Right cardiac atrium (tissue), 5 donors: ENCODE results near the gene EDC3. TPM values are rescaled to one million over a fixed set of nuclear protein-coding genes. Genes with fewer than 3 reads are reported as not detected.

ENCODE experiments used
- ATAC-seq, 2 donors: fragments of 200-7000 bp; cut with Tn5 transposase; one replicate each; pipeline versions ENCODE4 v1.8.0 to v1.9.1; 2020; ENCODE audit warnings: moderate library complexity in 2 of 2, mild to moderate bottlenecking in 1 of 2
- DNase-seq, 3 donors: peaks; one replicate each; pipeline ENCODE4 v3.0.0-alpha.2; 2020
- H3K27ac ChIP-seq: one replicate; pipeline ENCODE4 v1.5.1; 2013; ENCODE audit warnings: mild to moderate bottlenecking, low read length, control low read depth, moderate library complexity
- H3K27me3 ChIP-seq: one replicate; pipeline ENCODE4 v1.6.1; 2013; ENCODE audit not compliant: control insufficient read depth, insufficient read depth
- H3K4me1 ChIP-seq: one replicate; pipeline ENCODE4 v1.6.1; 2013; ENCODE audit warnings: low read length; ENCODE audit not compliant: control insufficient read depth, insufficient read depth
- H3K4me3 ChIP-seq: one replicate; pipeline ENCODE4 v1.5.1; 2013; ENCODE audit warnings: low read length, control low read depth
- H3K9me3 ChIP-seq: one replicate; pipeline ENCODE4 v1.6.1; 2013; ENCODE audit warnings: low read length; ENCODE audit not compliant: control insufficient read depth
- WGBS: extraction: QIAGEN DNeasy Blood & Tissue Kit; methylation state at CpG from one replicate; pipeline ENCODE4 v1.1.7; 2013; 5-methylcytosine and 5-hydroxymethylcytosine counted together
- intact Hi-C, 4 donors: fragments of 100-400 bp; cut with DNase I; formaldehyde crosslinking; loops; one replicate each; pipeline versions ENCODE4 v1.11.0 to v1.14.0; 2022 to 2023
- polyA plus RNA-seq: library from polyadenylated mRNA; stranded (reverse); fragments of 200-250 nt; gene quantifications from one replicate; pipeline ENCODE4 v1.2.3, GENCODE V29; 2013
- total RNA-seq, 4 donors: library from RNA; stranded (reverse); fragmentation: NEBNext Ultra II Directional; extraction: Animal tissue kit (Norgen Biotek cat#: 25700); gene quantifications; one replicate each; pipeline ENCODE4 v1.2.1, GENCODE V29; 2021
- donor health status: healthy with polysubstance abuse.
- donor health status: DM: no; HTN: yes; CAD: no.
- donor health status: DM: no; HTN: no; CAD: no.
- donor health status: DM: no; HTN: yes; CAD: no; lungs with severe emphysema.
- donor health status: DM: yes; HTN: yes; CAD: no.

Gene EDC3
- total and polyA plus RNA-seq, 5 donors, result 8.6 to 19.7 (median 15.4) TPM

DNA sequence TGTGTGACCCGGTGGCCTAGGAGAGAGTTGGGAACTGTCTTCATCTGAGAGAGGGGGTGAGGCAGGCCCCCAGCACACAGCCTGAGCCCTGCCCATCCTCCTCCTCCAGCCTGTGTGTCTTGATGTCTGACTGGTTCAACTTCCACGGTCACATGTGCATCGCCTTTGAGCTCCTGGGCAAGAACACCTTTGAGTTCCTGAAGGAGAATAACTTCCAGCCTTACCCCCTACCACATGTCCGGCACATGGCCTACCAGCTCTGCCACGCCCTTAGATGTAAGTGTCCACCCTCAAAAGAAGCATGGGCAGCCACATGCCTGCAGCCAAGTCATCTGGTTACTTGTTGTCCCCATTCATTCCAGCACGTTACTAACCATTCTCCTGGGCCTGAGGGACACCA, 70.1 kb downstream of the EDC3 start:
- Histone ChIP-seq H3K27ac (no peak overlapping the region), H3K9me3 (no peaks in the 10 kb centered on the region), H3K4me1 (no peaks in the 10 kb centered on the region), H3K4me3 (no peak overlapping the region), H3K27me3 (no peaks in the 10 kb centered on the region)
- peak in 2 of 3 donors; percentile 3 to 33 for DNase-seq
- WGBS, result 84% methylated on average over 6 of the region's 6 CpGs
- ATAC-seq, result no peak
- intact Hi-C loops, result loop anchor here in 2 of 4 donors (10.0 kb wide), 1 partner anchor 251 kb away; no protein-coding TSS in a partner anchor

DNA sequence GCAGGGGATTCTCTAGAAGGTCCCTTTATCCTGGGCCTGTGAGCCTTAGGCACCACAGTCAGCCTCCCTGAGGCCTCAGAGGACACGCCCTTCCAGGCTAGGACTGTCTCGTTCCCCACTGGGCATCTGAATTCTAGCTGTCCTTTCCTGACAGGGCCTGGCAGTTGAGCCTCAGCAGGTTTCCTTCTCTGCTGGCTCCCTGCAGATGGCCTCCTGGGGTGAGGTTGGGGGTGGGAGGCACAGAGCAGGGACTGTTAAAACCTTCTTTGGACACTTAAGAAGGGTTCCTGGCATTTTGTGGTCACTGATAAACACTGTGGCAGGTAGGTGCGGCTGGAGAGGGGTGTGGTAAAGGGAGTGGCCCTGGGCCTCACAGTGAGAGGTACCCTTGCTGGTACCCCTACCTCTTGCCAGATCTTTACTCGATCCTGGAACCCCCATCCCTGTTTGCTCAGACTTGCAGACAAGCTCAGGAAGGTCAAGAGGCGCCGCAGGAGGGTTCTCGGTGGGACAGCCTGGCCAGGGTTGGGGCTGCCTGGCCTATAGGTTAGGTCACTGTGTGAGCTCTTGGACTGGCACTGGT, 71.7 kb downstream of the EDC3 start:
- Histone ChIP-seq H3K27ac (no peak overlapping the region), H3K4me1 (no peaks in the 10 kb centered on the region), H3K27me3 (no peaks in the 10 kb centered on the region), H3K4me3 (no peak overlapping the region), H3K9me3 (no peaks in the 10 kb centered on the region)
- intact Hi-C loops, result loop anchor here in 2 of 4 donors (10.0 kb wide), 1 partner anchor 249 kb away; no protein-coding TSS in a partner anchor
- WGBS, result 78% methylated on average over 7 of the region's 7 CpGs
- DNase-seq (peak in 2 of 3 donors; percentile 6 to 32), ATAC-seq (no peak)

DNA sequence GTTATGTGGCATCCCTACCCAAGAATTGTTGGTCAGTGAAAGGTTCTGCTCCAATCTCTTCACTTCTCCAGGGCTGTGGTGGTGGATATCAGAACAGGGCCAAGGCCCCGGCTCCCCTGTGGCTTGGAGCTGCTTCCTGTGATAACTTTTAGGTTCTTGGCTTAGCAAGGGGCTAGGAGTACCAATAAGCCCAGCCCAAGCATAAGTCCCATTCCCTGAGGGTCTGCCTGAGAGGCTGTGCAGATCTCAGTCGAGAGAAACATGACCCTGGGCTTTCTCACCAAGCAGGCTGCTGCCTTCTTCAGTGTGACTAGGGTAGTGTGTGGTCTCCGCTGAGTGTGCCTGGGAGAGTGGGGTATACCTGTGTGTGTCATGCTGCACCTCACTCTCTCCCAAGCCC, 73.1 kb downstream of the EDC3 start:
- Histone ChIP-seq H3K27me3 (no peaks in the 10 kb centered on the region), H3K4me1 (peaks cover 2% of the 10 kb centered on the region), H3K9me3 (no peaks in the 10 kb centered on the region), H3K4me3 (no peak overlapping the region), H3K27ac (no peak overlapping the region)
- 82% methylated on average over 3 of the region's 3 CpGs for WGBS
- intact Hi-C loops, result loop anchor here in 2 of 4 donors (10.0 kb wide), 1 partner anchor 248 kb away; no protein-coding TSS in a partner anchor
- DNase-seq, result no peak
- no peak for ATAC-seq

GRCh38 chr15:74621936-74622335, 73.9 kb downstream of the EDC3 start:
- DNase-seq (peak in 2 of 3 donors; percentile 28 to 47), ATAC-seq (no peak)
- Histone ChIP-seq H3K9me3 (no peaks in the 10 kb centered on the region), H3K27ac (no peak overlapping the region), H3K4me1 (peaks cover 4% of the 10 kb centered on the region), H3K4me3 (no peak overlapping the region), H3K27me3 (no peaks in the 10 kb centered on the region)
- WGBS, result 84% methylated on average over 21 of the region's 21 CpGs
- intact Hi-C loops, result loop anchor here in 2 of 4 donors (10.0 kb wide), 1 partner anchor 247 kb away; no protein-coding TSS in a partner anchor

DNA sequence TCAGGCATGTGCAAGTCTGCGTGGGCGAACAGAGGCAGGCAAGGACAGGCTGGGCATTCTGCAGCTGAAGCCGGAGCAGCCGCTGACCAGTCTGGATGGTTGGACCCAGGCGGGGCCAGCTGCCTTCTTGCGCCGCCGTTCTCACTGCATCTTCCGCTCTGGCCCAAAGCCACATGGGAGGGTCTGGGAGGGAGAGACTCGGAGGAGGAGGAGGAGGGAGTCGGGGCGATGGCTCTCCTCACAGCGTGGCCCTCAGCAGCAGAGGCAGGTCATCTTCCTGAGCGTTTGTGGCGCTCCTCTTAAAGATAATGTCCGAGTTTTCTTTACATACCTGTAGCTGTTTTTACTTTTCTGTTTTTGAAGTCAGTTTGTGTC, 74.3 kb downstream of the EDC3 start:
- intact Hi-C loops, result loop anchor here in 2 of 4 donors (10.0 kb wide), 1 partner anchor 247 kb away; no protein-coding TSS in a partner anchor
- H3K27ac ChIP-seq, result no peak overlapping the region
- H3K9me3 ChIP-seq, result no peaks in the 10 kb centered on the region
- DNase-seq, result peak in 2 of 3 donors; percentile 39 to 62
- WGBS, result 74% methylated on average over 16 of the region's 16 CpGs
- peak in 1 of 2 donors; percentile 3 for ATAC-seq
- peaks cover 4% of the 10 kb centered on the region for H3K4me1 ChIP-seq
- H3K4me3 ChIP-seq, result no peak overlapping the region
- H3K27me3 ChIP-seq, result no peaks in the 10 kb centered on the region

GRCh38 chr15:74620636-74621545, 74.9 kb downstream of the EDC3 start:
- DNase-seq, result peak in 2 of 3 donors; percentile 59 to 82
- H3K4me3 ChIP-seq, result no peak overlapping the region
- intact Hi-C loops, result loop anchor here in 2 of 4 donors (10.0 kb wide), 1 partner anchor 246 kb away; no protein-coding TSS in a partner anchor
- no peak overlapping the region for H3K27ac ChIP-seq
- H3K27me3 ChIP-seq, result no peaks in the 10 kb centered on the region
- H3K9me3 ChIP-seq, result no peaks in the 10 kb centered on the region
- peak; percentile 28 to 31 for ATAC-seq
- peaks cover 4% of the 10 kb centered on the region for H3K4me1 ChIP-seq
- 57% methylated on average over 23 of the region's 23 CpGs for WGBS

- Histone ChIP-seq H3K4me3 (no peak overlapping the region), H3K27ac (no peak overlapping the region), H3K4me1 (peaks cover 4% of the 10 kb centered on the region), H3K9me3 (no peaks in the 10 kb centered on the region), H3K27me3 (no peaks in the 10 kb centered on the region)
- 90% methylated on average over 27 of the region's 27 CpGs for WGBS
- DNase-seq (peak; percentile 12 to 57 (median 54)), ATAC-seq (no peak)
- intact Hi-C loops, result loop anchor here in 2 of 4 donors (5.0 to 10.0 kb wide), 4 partner anchors 73 to 245 kb away; partner anchors contain the start of genes ARID3B (in 1 of the 2) and UBL7 (in 1 of the 2)
Observed at GRCh38 chr15:74619916-74620635, 75.7 kb downstream of the EDC3 start.

DNA sequence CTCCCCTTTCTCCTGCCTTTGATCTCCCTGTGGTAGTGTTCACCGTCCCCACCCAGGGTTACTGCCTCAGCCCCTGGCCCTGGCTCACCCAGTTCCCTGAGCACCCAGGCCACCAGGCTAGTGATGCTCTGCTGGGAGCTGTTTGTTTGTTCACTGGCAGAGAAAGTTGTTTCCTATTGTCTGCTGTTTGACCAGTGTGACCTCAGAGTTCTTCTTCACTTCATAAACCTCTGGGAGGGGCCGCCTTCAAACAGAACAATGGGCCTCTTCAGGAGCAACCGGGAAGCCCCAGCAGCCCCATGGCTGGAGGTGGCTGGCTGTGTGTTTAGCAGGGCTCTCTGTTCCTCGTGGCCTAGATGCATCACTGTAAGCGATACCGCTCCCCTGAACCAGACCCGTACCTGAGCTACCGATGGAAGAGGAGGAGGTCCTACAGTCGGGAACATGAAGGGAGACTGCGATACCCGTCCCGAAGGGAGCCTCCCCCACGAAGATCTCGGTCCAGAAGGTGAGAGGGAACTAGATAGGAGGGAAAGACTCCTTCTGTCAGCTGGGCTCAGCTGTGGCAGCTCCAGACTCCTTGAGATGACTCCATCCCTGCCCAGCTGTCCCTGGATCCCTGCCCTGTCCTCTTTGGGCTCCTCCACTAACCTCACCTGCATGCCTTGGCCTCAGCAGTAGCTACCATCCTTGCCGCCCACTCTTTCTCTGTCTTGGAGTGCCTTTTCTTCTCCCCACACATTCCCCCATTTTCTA, 76.8 kb downstream of the EDC3 start:
- no peak overlapping the region for H3K27ac ChIP-seq
- peak in 2 of 3 donors; percentile 9 to 34 for DNase-seq

DNA sequence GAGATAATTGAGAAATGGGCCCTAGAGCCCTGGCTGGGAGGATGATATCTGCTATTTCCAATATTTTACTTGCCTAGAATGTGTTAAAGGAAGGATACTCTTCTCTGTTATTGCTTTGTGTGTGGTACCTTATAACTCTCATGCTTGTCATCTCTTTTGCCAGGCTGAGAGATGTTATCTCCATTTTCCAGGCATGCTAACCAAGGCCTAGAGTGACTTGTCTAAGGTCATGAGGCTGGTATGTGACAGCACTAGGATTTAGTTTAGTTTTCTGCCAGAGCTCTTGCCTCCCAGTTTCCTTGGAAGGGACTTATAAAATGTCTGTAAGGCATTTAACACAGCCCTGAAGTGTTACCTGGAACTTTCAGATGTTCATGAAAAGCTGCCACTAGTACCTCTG, 78.8 kb downstream of the EDC3 start:
- Histone ChIP-seq H3K27ac (peak overlapping the region; percentile 55), H3K27me3 (no peaks in the 10 kb centered on the region), H3K4me3 (peak overlapping the region; percentile 89), H3K9me3 (no peaks in the 10 kb centered on the region), H3K4me1 (peaks cover 4% of the 10 kb centered on the region)
- ATAC-seq, result no peak
- intact Hi-C loops, result loop anchor here in 2 of 4 donors (5.0 to 10.0 kb wide), 3 partner anchors 70 to 152 kb away; partner anchors contain the start of genes ARID3B (in 1 of the 2) and UBL7 (in 1 of the 2)
- DNase-seq, result no peak

More for the DNA sequence above, 76.8 kb downstream of the EDC3 start:
- Histone ChIP-seq H3K4me3 (no peak overlapping the region), H3K9me3 (no peaks in the 10 kb centered on the region), H3K4me1 (peaks cover 4% of the 10 kb centered on the region), H3K27me3 (no peaks in the 10 kb centered on the region)
- ATAC-seq, result no peak
- intact Hi-C loops, result loop anchor here in 2 of 4 donors (5.0 to 10.0 kb wide), 3 partner anchors 72 to 154 kb away; partner anchors contain the start of genes ARID3B (in 1 of the 2) and UBL7 (in 1 of the 2)
- WGBS, result 77% methylated on average over 15 of the region's 15 CpGs
